Measurements from ENCODE around the gene RHOG.
"Not testable (repeated sequence)": the region's sequence is repeated elsewhere in the genome, so short reads cannot be mapped to it uniquely, and the experiment has no call there.

Gene RHOG

DNA sequence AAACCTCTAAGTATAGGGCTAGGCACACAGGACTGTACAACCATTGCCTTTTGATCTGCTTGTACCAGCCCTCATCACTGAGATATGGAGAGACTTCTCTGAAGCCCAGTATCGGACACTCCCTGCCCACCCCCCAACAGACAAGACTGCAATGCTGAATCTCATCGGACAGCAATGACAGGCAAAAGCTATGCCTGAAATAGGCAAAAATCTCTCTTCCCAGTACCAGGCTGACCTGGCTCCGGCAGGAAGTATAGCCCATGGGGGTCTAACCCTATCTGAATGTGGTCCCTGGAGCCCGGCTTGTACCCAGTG is 6.5 kb downstream of the RHOG start:
- DNase-seq (ENCODE audit: low spot score) = no peak

GRCh38 chr11:3833449-3833848 is 7.3 kb downstream of the RHOG start:
- no peak for DNase-seq (ENCODE audit: low spot score)

- DNase-seq (ENCODE audit: low spot score) = no peak
Measured at GRCh38 chr11:3832816-3833215, 7.9 kb downstream of the RHOG start.

DNA sequence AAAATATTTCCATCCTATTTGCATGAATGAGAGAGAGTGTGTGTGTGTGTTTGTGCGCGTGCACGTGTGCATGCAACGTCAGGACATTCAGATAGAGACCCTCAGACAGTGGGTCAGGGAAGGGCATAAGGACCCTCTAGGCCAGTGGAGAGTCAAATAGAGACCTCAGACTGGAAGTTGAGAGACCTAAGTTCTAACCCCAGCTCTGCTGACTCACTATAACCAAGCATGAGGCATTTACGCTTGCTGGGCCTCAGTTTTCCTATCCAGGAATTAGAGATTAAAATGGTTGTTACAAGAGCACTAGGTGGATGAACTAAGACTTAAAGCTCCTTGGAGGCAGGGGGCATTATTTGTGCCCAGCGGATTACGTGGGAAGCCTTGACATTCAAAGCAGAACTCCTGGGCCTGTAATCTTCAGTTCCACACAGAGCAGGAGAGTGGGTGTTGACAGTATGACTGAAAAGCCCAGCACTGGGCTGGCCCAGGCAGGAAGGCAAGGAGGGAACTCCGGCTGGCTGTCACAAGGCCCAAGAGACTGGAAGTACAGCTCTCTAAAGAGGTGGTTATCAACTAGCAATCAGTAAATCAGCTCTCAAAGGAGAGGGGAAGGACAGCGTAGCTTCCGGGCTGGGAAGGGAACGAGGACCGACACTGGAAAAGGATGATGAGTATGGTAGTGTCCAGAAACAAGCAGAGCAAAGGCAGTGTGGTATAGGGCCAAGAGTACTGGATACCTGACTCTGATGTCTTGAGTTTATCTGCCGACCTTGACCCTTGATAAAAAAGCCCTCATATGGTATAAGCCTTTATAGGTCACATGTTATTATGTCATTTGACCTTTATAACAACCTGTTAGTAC is 9.2 kb downstream of the RHOG start:
- no peak for DNase-seq (ENCODE audit: low spot score)

GRCh38 chr11:3830730-3831129 is 10.0 kb downstream of the RHOG start:
- no peak for DNase-seq (ENCODE audit: low spot score)

DNA sequence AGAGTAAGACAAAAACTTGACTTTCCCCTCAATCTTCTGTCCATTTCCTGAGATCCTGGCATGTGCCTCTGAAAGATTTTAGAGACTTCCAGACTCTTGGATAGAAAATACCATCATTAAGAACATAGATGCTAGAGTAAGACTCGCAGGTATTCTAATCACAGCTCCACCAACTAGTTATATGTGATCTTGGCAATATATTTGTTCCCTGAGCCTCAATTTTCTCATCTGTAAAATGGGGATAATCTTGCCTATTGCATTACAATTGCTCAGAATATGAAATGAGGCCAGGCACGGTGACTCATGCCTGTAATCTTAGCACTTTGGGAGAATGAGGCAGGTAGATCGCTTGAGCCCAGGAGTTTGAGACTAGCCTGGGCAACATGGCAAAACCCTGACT is 10.7 kb downstream of the RHOG start:
- DNase-seq (ENCODE audit: low spot score) = no peak

DNA sequence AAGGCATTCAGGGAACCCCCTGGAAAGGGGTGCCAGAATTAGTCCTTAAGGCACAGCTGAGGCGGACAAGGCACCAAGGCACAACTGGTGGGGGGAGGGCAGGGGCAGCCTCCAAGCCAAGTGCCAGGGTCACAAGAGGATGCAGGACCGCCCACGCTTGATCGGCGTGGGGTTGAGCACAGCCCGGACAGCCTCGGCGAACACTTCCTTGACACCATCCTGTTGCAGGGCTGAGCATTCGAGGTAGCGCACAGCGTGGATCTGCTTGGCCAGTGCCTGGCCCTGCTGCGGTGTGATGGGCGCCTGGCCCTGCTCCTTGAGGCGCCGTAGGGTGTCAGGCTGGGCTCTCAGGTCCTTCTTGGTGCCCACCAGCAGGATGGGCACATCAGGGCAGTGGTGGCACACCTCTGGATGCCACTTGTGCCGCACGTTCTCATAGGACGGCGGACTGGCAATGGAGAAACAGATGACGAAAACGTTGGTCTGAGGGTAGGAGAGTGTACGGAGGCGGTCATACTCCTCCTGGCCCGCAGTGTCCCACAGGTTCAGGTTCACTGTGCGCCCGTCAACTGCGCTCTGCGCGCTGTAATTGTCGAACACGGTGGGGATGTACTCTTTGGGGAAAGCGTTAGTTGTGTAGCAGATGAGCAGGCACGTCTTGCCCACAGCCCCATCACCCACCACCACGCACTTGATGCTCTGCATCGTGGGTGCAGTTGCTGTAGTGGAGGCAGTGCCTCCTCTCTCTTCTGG is 13.1 kb downstream of the RHOG start:
- DNase-seq (ENCODE audit: low spot score) = no peak

GRCh38 chr11:3826721-3827120 is 14.0 kb downstream of the RHOG start:
- DNase-seq (ENCODE audit: low spot score) = no peak

DNA sequence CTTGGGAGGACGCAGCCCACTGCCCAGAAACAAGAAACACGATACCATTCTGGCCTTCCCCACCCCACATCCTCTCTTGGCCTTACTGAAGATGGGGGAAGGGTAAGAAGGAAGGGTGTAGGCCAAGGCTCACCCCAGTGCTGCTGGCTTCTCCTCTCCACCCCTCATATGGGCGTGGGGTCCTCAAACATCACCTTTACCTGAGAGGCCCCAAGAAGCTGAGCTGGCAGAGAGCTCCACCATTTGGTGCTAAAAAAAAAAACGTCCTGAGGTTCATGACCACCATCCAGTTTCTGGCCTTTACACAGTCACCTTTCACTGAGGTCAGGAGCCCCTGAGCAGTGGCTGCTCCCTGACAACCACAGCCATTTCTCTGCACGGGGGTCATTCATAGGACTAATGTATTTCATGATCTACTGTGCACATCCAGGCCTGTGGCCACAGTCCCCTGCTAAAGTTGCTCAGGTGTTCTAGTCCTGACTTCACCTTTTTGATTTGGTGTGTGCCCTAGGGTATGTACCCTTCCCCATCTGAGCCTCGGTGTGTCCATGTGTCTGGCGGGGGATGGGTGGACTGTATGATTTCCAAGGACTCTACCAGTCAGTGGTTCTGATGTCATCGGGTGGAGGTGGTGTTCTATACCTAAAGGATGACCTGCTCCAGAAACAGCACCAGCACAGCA is 15.1 kb downstream of the RHOG start:
- no peak for DNase-seq (ENCODE audit: low spot score)

DNA sequence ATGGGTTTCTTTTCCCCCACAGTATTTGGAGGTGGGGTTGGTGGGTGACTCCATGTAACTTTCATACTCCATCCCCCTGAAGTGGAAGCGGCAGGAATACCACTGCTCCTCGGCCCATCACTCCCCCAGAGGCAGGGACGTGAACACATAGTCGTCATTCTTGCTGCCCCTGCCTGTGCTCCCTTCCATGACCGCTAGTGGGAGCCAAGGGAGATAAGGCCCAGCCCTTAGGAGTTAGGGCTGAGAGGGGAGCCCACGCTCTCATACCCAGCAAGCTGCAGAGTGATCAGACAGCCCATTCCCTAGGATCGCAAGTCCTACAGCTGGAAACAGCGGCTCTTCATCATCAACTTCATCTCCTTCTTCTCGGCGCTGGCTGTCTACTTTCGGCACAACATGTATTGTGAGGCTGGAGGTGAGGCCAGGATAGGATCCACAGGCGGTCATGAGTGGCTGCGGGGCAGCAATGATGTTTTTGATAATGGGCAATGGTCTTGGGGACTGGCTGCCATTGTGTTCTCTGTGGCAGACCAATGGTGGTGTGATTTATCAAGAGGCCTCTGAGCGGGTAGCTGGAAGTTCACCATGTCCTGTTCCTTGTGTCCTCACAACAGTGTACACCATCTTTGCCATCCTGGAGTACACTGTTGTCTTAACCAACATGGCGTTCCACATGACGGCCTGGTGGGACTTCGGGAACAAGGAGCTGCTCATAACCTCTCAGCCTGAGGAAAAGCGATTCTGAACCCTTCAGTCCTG is 15.9 kb downstream of the RHOG start:
- DNase-seq (ENCODE audit: low spot score) = peak; percentile 76

DNA sequence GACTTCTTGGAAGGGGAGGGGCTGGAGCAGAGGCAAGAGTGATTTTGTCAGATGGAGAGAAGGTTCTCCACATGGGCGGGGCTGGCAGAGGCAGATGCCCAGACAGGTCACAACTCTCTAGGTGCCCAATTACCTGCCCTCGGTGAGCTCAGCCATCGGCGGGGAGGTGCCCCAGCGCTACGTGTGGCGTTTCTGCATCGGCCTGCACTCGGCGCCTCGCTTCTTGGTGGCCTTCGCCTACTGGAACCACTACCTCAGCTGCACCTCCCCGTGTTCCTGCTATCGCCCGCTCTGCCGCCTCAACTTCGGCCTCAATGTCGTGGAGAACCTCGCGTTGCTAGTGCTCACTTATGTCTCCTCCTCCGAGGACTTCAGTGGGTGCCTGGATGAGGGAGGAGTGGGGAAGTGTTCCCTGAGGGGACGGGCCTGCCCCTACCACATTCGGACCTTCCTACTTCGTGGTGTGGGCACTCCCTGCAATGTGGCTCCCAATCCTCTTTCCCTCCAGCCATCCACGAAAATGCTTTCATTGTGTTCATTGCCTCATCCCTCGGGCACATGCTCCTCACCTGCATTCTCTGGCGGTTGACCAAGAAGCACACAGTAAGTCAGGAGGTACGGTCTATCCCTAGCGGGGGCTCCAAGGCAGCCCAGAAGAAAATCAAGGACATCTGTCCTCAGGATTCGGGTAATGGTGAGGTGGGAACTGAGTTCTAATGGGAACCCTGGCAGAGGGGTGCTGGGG is 16.8 kb downstream of the RHOG start:
- DNase-seq (ENCODE audit: low spot score) = no peak

DNA sequence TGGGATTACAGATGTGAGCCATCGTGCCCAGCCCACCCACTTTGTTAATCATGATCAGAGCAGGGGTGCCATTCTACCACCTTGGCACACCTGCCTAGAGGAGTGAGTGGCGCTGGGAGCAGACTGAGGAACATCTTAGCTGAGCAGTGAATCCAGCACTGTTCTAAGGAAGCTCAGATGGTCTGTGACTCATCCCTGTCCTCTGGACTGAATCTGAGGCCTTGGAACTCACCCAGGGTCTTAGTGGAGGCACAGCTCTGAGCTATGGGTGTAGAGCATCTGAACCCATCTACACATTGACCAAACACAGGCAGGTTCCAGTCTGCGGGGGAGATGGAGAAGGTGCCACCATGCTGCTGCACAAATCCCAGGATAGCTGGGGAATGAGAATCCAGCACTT is 17.5 kb downstream of the RHOG start:
- DNase-seq (ENCODE audit: low spot score) = no peak

GRCh38 chr11:3822312-3822711 is 18.4 kb downstream of the RHOG start:
- DNase-seq (ENCODE audit: low spot score) = no peak

DNA sequence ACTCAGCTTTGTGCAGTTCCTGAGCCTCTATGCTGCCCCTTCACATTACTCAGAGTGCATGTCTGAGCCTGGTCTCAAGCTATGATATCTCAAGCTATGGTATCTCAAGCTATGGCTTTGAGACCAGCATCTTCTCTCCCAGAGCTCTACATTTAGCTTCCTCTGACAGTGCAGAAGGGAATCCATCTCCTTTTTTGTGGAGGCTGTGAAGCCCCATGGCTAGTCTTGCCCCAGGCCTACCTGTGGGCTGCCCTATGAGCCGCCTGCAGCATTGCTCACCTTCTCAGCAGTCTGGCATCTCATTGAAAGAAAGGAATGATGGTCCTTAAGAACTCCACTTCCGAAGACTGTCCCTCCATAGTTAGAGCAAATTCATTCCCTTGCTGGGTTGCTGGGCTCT is 19.8 kb downstream of the RHOG start:
- DNase-seq (ENCODE audit: low spot score) = no peak

DNA sequence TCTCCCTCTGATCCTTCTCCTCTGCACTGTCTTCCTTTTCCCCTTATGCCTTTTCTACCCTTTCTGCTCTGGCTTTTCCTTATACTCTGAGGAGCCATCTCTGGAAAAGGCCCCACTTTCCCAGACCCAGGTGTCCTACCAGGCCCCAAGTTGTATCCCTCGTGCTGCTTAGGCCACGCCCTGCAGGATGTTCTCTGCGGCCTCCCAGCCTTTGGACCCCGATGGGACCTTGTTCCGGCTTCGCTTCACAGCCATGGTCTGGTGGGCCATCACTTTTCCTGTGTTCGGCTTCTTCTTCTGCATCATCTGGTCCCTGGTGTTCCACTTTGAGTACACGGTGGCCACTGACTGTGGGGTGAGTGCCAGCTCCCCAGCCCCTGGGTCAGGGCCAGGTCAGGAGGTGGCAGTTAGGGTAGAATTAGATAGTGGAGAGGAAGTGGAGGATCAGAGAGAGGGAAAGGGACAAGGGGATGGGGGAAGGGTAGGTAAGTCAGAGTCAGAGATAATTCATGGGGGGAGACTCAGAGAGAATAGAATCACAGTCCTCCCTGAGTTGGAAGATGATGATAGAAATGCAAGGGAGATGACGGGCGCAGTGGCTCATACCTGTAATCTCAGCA is 23.5 kb downstream of the RHOG start:
- no peak for DNase-seq (ENCODE audit: low spot score)

GRCh38 chr11:3816673-3817072 is 24.1 kb downstream of the RHOG start:
- no peak for DNase-seq (ENCODE audit: low spot score)

- no peak for DNase-seq (ENCODE audit: low spot score)
Measured at GRCh38 chr11:3815845-3816244, 24.9 kb downstream of the RHOG start.

GRCh38 chr11:3814832-3815231 is 25.9 kb downstream of the RHOG start:
- DNase-seq (ENCODE audit: low spot score) = not testable (repeated sequence)

DNA sequence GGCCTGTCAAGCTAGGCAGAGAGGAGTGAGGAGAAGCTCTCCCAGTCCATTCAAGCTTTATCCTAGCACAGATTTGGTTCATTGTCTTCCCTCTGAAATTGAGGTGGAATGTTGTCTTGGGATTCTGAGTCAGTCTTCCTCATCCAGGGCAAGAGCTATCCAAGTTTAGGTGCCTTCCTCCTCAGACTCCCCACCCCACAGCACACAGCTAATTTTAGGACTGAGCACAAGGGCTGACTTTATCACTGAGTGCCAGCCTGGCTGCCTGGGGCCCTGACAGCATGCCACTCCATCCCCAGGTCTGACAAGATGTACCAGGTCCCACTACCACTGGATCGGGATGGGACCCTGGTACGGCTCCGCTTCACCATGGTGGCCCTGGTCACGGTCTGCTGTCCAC is 29.8 kb downstream of the RHOG start:
- DNase-seq (ENCODE audit: low spot score) = no peak

DNA sequence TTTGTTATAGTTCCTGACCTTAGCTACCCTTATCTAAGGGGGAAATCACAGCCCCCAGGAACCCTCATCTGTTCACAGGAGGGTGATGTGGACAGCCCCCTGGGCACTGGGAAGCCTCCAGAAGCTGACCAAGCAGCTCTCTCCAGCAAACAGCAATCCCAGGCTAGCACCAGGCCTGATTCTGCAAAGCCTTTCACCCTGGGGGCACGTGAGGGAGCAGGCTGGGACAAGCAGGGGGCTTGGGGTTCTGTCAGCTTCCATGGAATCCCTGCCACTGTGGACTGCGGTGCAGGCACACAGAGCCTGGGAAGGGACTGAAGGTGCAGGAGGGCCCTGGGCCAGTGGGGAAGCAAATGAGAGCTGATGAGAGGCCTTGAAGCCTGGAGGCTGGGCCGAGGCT is 30.3 kb downstream of the RHOG start:
- DNase-seq (ENCODE audit: low spot score) = no peak

- DNase-seq (ENCODE audit: low spot score) = no peak
Measured at GRCh38 chr11:3809624-3809928, 31.2 kb downstream of the RHOG start.
